ENCODE results near the gene ATP2B2.

Gene ATP2B2

DNA sequence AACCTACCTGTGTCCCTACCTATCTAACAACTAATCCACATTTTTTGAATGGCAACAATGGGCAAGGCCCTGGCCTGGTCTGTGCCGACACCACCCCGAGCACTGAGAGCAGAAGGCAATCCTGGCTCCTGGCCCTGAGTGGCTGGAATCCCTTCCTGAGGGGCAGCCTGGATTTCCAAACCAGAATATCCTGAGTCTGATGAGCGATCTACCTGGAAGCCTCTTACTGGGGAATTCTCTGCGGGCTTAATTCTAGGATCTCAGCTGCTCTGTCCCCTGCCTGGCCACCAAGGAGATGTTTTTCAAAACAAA is 22.1 kb downstream of the ATP2B2 start:
- TF ChIP-seq, protein P1, sequence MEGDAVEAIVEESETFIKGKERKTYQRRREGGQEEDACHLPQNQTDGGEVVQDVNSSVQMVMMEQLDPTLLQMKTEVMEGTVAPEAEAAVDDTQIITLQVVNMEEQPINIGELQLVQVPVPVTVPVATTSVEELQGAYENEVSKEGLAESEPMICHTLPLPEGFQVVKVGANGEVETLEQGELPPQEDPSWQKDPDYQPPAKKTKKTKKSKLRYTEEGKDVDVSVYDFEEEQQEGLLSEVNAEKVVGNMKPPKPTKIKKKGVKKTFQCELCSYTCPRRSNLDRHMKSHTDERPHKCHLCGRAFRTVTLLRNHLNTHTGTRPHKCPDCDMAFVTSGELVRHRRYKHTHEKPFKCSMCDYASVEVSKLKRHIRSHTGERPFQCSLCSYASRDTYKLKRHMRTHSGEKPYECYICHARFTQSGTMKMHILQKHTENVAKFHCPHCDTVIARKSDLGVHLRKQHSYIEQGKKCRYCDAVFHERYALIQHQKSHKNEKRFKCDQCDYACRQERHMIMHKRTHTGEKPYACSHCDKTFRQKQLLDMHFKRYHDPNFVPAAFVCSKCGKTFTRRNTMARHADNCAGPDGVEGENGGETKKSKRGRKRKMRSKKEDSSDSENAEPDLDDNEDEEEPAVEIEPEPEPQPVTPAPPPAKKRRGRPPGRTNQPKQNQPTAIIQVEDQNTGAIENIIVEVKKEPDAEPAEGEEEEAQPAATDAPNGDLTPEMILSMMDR (IDR thresholded peaks at IDR 0.05; ENCODE audit: low read depth, low read length, missing control alignments): no peak
- H3K4me3 ChIP-seq (ENCODE audit: low read depth, low read length): no peak overlapping the region
- DNase-seq (ENCODE audit: low read depth): no peak

DNA sequence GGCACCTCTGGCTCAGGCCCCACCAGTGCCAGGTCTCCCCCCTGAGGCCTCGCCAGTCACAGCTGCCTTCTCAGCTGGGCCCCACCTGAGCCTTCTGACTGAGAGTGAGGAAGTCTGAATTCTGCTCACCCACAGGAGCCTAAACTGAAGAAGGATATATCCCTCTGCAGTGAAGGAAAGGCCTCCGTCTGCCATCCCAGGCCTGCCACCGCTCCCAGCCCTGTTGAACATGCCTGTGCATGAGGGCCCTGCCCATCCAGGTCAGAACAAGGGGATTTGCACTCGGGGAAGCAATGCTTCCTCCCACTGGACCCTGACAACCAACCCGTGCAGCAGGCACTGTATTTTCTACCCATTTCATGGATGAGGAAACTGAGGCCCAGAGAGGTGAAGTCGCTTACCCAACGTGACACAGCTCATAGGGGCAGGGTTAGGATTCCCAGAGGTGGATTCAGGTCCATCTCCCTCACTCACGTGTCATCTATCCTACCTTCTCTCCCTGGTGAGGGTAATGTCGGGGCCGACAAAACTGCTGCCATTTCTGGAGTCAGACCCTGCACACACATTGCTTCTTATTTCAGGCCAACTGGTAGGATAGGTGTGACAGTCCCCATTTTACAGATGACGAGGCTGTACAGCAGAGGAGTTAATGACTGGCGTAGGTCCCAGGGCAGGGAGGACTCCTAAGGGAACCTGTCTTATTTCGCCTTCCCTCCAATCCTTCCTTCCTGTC is 22.6 kb downstream of the ATP2B2 start:
- TF ChIP-seq, protein P1 (IDR thresholded peaks at IDR 0.05; ENCODE audit: low read depth, low read length, missing control alignments): no peak
- no peak overlapping the region for H3K4me3 ChIP-seq (ENCODE audit: low read depth, low read length)
- no peak for DNase-seq (ENCODE audit: low read depth)

DNA sequence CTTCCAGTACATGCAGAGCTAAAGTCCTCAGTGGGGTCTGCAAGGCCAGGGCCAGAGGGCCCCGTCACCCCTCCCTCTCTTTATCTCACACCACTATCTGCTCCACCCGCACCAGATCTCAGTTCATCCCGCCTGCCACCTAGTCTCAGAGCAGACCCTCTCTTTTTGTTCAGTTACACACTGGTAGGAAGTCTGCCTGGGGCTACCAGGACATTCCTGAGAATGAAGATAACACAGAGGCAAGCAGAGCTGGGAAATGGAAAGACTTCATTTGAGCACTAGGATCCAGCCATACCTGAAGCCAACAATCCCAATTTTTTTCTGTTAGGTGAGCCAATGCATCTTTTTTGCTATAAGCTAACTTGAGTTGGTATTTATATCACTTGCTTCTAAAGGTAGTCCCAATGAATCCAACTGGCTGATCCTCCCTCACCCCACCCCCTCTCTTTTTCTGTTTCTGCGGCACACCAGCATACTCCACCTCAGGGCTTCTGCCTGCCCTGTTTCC is 24.5 kb downstream of the ATP2B2 start:
- DNase-seq (ENCODE audit: low read depth): no peak
- TF ChIP-seq, protein P1 (IDR thresholded peaks at IDR 0.05; ENCODE audit: low read depth, low read length, missing control alignments): no peak

DNA sequence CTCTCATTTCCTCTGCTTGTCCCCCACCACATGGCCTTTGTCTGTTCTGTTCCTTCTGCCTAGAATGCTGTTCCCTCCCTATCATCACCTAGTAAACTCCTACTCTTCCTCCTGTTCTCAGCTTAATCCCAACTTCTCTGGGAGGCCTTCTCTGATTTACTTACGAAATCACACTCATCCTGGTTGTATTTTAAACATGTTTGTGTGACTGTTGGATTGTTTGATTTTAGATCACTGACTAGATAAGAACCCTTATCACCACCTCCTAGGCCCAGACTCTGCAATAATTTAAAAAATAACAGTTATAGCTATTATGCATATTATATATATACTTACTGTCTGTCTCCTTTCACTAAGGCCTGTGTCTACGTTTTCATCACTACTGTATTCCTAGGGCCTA is 26.1 kb downstream of the ATP2B2 start:
- no peak for DNase-seq (ENCODE audit: low read depth)
- TF ChIP-seq, protein P1 (IDR thresholded peaks at IDR 0.05; ENCODE audit: low read depth, low read length, missing control alignments): no peak
- H3K4me3 ChIP-seq (ENCODE audit: low read depth, low read length): no peak overlapping the region

More for the DNA sequence above, 24.5 kb downstream of the ATP2B2 start:
- H3K4me3 ChIP-seq (ENCODE audit: low read depth, low read length): no peak overlapping the region

DNA sequence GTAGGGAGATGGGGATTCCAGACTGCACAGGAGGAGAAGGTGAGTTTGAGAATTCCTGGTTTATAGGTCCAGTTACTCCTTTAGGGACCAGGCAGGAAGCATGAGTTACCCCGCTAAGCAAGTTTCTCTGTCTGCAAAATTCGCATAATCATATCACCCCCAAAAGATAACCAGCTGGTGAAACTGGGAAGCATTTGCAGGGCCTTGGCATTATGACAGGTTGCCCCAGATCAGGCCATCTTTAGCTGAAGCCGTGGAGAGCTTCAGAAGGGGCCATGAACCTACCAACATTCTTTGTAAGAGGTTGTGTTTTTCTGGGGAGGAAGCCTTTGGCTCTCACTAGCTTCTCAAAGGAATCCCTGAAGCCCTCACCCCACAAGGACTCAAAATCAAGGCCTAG is 29.4 kb downstream of the ATP2B2 start:
- DNase-seq (ENCODE audit: low read depth): no peak

DNA sequence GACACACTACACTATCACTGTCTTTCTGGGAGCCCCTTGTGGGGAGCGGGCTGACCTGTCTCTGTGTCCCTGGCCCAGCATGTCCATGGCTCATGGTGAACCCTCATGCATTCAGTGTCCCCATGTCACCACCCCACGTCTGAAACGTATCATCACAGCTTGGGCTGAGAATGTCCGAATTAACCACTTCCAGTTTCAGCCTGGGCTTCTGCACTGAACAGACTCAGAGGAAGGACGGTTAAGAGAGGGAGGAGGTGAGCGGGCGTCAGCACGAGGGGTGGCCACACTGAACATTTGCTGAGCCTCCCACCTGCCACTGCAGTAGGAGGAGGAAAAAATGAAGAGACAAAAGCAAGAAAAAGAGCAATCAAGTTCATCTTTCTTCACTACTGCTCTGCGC is 30.5 kb downstream of the ATP2B2 start:
- no peak for DNase-seq (ENCODE audit: low read depth)

More for the DNA sequence above, 29.4 kb downstream of the ATP2B2 start:
- TF ChIP-seq, protein P1 (IDR thresholded peaks at IDR 0.05; ENCODE audit: low read depth, low read length, missing control alignments): no peak
- H3K4me3 ChIP-seq (ENCODE audit: low read depth, low read length): no peak overlapping the region

More for the DNA sequence above, 30.5 kb downstream of the ATP2B2 start:
- TF ChIP-seq, protein P1 (IDR thresholded peaks at IDR 0.05; ENCODE audit: low read depth, low read length, missing control alignments): no peak
- no peak overlapping the region for H3K4me3 ChIP-seq (ENCODE audit: low read depth, low read length)
